Activated naive CD8-positive, alpha-beta T cell treated with anti-CD3 and anti-CD28 coated beads for 36 hours (primary cell): ENCODE results near the gene TTC23. TPM values are rescaled to one million over a fixed set of nuclear protein-coding genes. Genes with fewer than 3 reads are reported as not detected.

ENCODE experiments used
- DNase-seq: peaks from one replicate; pipeline ENCODE4 v3.0.0; 2021
- H3K27ac Mint-ChIP-seq: one replicate; pipeline ENCODE4 v1.8.0; 2022; ENCODE audit warnings: mild to moderate bottlenecking, moderate library complexity, mixed read lengths
- H3K27me3 Mint-ChIP-seq: one replicate; pipeline ENCODE4 v1.8.0; 2022; ENCODE audit warnings: mild to moderate bottlenecking, mixed read lengths
- H3K36me3 Mint-ChIP-seq: one replicate; pipeline ENCODE4 v1.8.0; 2021; ENCODE audit warnings: mild to moderate bottlenecking, mixed read lengths
- H3K4me1 Mint-ChIP-seq: one replicate; pipeline ENCODE4 v1.8.0; 2021; ENCODE audit warnings: mixed read lengths
- H3K4me3 Mint-ChIP-seq: one replicate; pipeline ENCODE4 v1.8.0; 2022; ENCODE audit warnings: mild to moderate bottlenecking, moderate library complexity, mixed read lengths
- H3K9me3 Mint-ChIP-seq: one replicate; pipeline ENCODE4 v1.8.0; 2022; ENCODE audit warnings: mixed read lengths
- total RNA-seq, 2 experiments: library from RNA; stranded (reverse); gene quantifications; one replicate each; pipeline ENCODE4 v1.2.3, GENCODE V29; 2021

Gene TTC23
- total RNA-seq, 2 experiments from 2014 or later = 3.7 to 4.2 TPM

DNA sequence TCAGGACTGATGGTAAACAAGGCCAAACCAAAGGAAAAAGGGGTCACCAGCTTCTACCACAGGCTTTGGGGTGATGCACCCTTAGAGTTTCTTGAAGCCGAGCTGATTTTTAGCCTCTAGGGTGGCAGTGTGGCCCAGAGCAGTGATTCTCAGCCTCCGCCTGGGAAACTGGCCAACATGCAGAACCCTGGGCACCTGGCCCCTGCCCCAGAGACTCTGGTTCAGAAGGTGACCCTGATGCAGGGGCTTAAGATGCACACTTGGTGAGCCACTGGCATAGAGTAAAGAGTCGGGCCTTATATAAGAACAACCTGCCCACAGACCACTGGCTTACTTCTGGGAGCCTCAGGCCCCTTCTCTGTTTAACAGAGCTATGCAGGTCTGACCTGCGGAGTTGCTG, 100.0 kb downstream of the TTC23 start:
- no peak overlapping the region for H3K27ac Mint-ChIP-seq
- no peak overlapping the region for H3K4me3 Mint-ChIP-seq
- H3K36me3 Mint-ChIP-seq = no peaks in the 10 kb centered on the region

DNA sequence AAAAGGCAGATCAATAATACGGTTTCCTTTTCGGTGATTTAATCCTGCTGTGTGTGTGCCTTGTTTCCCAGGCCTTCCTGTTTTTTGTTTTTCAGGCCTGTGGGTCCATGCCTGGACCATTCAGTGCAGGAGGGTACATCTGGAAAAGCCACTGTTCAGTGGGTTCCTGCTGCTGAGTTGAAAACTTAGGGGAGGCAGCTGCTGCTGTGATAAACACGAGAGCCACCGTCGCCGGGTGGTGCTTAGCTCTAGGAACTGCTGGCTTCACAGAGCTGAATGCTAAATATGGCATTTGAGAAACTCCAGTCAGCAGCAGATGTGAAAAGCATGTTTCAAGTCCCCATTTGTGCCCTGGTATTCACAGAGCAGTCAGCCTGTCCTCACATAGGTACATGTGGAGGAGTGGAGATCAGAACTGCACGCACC, 100.5 kb downstream of the TTC23 start:
- Mint-ChIP-seq H3K27me3 (no peaks in the 10 kb centered on the region), H3K9me3 (no peaks in the 10 kb centered on the region), H3K4me1 (no peaks in the 10 kb centered on the region), H3K36me3 (no peaks in the 10 kb centered on the region), H3K4me3 (no peak overlapping the region), H3K27ac (no peak overlapping the region)
- no peak for DNase-seq

More for the DNA sequence above, 100.0 kb downstream of the TTC23 start:
- Mint-ChIP-seq H3K27me3 (no peaks in the 10 kb centered on the region), H3K9me3 (no peaks in the 10 kb centered on the region), H3K4me1 (no peaks in the 10 kb centered on the region)
- DNase-seq = no peak

DNA sequence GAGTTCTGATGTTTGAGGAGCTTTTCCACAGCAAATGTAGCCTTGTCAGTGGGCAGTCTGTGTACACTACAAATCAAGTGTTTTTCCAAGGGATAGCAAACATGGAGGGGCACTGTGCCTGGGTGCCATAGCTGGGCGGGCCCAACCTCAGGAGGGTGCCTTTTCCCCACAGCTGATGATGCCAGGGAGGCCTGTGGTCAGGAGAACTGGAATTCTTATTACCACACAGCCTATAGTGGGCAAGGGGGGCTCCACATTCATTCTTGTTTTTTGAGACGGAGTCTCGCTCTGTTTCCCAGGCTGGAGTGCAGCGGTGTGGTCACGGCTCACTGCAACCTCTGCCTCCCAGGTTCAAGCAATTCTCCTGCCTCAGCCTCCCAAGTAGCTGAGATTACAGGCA, 102.7 kb downstream of the TTC23 start:
- H3K9me3 Mint-ChIP-seq = no peaks in the 10 kb centered on the region
- no peak overlapping the region for H3K27ac Mint-ChIP-seq
- H3K27me3 Mint-ChIP-seq = no peaks in the 10 kb centered on the region
- no peak overlapping the region for H3K4me3 Mint-ChIP-seq
- H3K4me1 Mint-ChIP-seq = no peaks in the 10 kb centered on the region
- H3K36me3 Mint-ChIP-seq = no peaks in the 10 kb centered on the region
- DNase-seq = no peak

DNA sequence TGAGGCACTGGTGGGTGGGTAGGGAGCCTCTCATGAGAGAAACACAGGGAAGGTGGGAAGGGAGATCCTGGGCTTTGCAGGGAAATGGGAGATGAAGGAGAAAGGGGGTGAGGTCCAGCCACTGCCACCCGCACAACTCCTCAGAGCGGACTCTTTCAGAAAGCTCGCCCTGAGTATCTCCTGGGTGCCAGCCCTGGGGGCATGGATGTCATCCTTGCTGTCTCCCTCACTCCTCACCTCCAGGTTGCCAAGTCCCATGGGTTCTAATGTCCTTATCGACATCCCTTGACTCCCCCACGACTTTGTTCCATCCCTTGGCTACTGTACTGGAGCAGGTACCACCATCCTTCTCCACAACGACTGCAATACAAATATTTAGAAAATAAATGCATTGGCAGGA, 103.6 kb downstream of the TTC23 start:
- no peak overlapping the region for H3K27ac Mint-ChIP-seq
- no peak for DNase-seq
- H3K9me3 Mint-ChIP-seq = no peaks in the 10 kb centered on the region
- H3K4me1 Mint-ChIP-seq = no peaks in the 10 kb centered on the region
- no peak overlapping the region for H3K4me3 Mint-ChIP-seq
- no peaks in the 10 kb centered on the region for H3K36me3 Mint-ChIP-seq
- H3K27me3 Mint-ChIP-seq = no peaks in the 10 kb centered on the region

DNA sequence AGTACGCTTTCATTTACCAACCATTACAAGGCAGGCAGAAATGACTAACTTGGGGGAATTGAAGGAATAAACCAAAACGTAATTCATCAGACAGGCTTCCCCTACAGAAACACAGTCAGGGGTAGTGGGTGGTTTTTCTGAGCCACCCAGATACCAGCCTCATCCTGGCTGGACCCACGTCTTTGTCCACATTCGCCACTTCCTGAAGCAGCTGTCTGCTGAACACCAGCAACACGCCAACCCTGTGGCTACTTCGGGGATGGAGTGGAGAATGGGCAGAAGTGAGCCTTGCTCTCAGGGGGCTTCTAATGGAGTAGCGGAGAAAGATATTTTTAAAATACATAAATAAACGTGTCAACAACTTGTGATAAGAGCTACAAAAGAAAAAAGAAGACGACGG, 104.4 kb downstream of the TTC23 start:
- H3K4me3 Mint-ChIP-seq = no peak overlapping the region
- H3K27me3 Mint-ChIP-seq = no peaks in the 10 kb centered on the region
- H3K9me3 Mint-ChIP-seq = no peaks in the 10 kb centered on the region

DNA sequence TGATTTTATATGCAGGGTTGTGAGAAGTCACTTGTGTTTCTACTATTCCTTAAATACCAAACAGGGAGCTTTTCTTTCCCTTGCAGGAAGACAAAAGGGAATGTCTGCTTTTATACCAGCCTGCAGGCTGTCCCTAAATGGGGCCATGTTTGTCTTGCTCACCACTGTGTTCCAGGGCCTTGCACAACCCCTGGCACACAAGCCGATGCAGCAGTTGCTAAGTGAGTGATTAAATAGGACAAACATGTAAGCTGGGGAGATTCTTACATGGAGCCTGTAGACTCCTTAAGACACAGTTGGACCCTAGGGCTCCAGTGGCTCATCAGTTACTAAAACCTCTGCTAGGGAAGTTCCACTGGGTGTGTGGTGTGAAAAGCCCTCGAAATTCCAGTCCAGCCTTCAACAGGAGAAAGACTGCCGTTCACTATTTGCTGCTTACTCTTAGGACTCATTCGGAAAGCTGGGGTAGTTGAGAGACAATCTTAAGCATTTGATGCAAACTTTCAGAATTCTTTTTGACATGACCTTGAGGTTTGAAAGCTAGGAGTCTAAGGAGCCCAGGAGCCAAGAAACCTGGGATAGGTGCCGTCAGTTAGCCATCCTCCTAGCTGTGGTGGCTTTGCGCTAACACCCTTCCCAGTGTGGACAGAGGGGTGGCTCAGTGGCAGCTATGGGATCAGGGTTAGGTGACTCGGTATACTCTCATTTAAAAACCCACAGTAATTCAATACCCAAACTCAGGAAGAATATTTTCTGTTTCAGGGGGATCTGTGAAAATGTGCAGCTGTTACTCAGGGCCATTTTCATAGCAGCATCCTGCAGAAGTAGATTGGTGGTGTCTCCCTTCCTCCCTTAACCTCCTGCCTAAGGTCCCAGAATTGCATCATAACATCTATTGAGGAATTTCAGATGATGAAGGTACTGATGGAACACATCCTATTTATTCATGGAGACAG, 105.4 kb downstream of the TTC23 start:
- DNase-seq = no peak
- Mint-ChIP-seq H3K4me3 (no peak overlapping the region), H3K36me3 (no peaks in the 10 kb centered on the region), H3K27ac (no peak overlapping the region), H3K9me3 (no peaks in the 10 kb centered on the region), H3K4me1 (no peaks in the 10 kb centered on the region), H3K27me3 (no peaks in the 10 kb centered on the region)

More for the DNA sequence above, 104.4 kb downstream of the TTC23 start:
- Mint-ChIP-seq H3K27ac (no peak overlapping the region), H3K36me3 (no peaks in the 10 kb centered on the region), H3K4me1 (no peaks in the 10 kb centered on the region)
- DNase-seq = no peak

DNA sequence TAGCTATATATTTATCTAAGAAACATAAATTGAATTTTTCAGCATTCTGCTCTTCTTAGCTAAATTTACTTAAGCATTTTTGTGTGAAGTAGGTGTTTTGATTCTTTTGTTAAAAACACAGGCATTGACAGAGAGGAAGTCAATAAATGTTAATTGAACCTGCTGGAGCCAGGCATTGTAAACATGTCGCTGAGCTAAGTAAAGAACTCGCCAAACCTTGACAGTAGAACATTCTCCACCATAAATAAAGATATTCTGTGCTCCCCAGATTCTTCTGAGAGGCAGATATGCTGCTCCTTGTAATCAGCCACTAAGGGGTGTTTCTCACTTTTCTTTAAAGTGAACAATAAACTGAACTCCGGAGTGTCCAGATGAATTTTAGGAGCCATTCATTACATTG, 106.1 kb downstream of the TTC23 start:
- Mint-ChIP-seq H3K4me3 (no peak overlapping the region), H3K36me3 (no peaks in the 10 kb centered on the region), H3K9me3 (no peaks in the 10 kb centered on the region), H3K4me1 (no peaks in the 10 kb centered on the region), H3K27me3 (no peaks in the 10 kb centered on the region), H3K27ac (no peak overlapping the region)
- no peak for DNase-seq

DNA sequence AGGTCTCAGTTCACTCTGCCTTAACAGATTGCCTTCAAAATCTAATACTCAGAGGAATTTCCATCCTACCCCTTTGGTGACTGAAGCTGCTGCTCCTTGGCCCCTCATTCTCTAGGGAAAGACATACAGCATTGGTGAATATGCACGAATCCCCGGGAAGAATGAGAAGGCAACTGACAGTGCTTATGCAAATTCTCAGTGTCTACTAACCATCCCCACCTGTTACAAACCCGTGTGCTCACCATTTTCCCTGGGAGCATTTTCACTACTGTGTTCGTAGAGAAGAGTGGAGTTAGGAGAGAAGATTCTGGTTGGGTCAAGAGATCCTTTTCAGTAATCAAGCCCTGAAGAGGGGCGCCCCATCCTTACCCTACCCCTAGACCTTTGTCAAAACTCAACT, 106.8 kb downstream of the TTC23 start:
- no peaks in the 10 kb centered on the region for H3K36me3 Mint-ChIP-seq
- H3K9me3 Mint-ChIP-seq = no peaks in the 10 kb centered on the region
- H3K4me1 Mint-ChIP-seq = no peaks in the 10 kb centered on the region
- no peak for DNase-seq
- no peak overlapping the region for H3K27ac Mint-ChIP-seq
- no peak overlapping the region for H3K4me3 Mint-ChIP-seq
- no peaks in the 10 kb centered on the region for H3K27me3 Mint-ChIP-seq

DNA sequence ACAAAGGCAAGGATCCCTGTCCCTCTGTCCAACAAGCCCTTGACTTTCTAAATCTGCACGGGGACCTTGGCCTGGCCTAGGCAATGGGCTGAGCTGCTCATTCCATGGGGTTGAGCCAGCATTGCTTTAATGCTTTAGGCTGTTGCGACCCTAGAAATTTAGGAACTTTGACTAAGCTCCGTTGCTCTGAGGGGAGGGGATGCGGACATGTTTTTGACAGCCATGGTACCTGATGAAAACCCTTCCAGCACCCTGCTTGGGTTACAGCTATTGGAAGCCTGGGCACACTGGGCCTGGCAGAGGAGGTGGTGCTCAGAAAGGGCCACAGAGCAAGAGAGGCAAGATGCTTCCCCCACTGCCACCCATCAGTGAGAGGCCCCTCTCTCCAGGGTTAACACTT, 107.4 kb downstream of the TTC23 start:
- no peaks in the 10 kb centered on the region for H3K4me1 Mint-ChIP-seq
- H3K36me3 Mint-ChIP-seq = no peaks in the 10 kb centered on the region
- H3K27ac Mint-ChIP-seq = no peak overlapping the region
- DNase-seq = no peak
- no peaks in the 10 kb centered on the region for H3K9me3 Mint-ChIP-seq
- no peaks in the 10 kb centered on the region for H3K27me3 Mint-ChIP-seq
- H3K4me3 Mint-ChIP-seq = no peak overlapping the region

DNA sequence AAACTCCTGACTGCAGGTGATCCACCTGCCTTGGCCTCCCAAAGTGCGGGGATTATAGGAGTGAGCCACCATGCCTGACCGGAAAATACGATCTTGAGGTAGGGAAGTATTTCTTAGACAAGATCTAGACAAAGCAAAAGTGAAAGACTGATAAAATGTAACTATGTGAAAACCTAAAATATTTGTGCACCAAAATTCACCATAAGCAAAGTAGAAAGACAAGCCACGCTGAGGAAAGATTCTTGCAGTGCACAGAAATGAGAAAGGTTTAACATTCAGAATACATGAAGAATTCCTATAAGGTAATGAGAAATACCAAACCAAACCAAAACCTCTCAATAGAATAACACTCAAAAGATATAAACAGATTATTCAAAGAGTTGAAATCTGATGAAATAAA, 108.8 kb downstream of the TTC23 start:
- Mint-ChIP-seq H3K27ac (no peak overlapping the region), H3K36me3 (no peaks in the 10 kb centered on the region), H3K4me3 (no peak overlapping the region), H3K27me3 (no peaks in the 10 kb centered on the region), H3K9me3 (no peaks in the 10 kb centered on the region), H3K4me1 (no peaks in the 10 kb centered on the region)
- DNase-seq = no peak

DNA sequence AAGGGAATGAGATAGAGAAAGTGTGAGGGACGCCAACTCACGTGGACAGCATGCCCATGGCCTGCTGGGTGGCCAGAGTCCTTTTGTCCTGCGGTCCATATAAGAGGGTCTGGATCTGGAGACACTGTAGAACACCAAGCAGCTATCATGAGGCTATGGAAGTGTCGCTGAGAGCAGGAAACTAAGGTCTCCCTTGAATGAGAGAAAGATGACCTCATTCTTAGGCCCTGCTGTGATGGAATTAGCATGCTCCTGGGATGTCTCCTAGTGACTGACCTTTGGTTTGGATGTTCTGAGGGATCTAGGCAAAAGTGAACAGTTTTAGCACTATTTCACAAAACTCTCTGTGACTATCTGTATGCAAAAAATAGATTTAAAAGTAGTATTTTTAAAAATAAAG, 110.1 kb downstream of the TTC23 start:
- H3K27ac Mint-ChIP-seq = no peak overlapping the region
- H3K27me3 Mint-ChIP-seq = no peaks in the 10 kb centered on the region
- no peak overlapping the region for H3K4me3 Mint-ChIP-seq
- no peaks in the 10 kb centered on the region for H3K36me3 Mint-ChIP-seq
- no peaks in the 10 kb centered on the region for H3K9me3 Mint-ChIP-seq
- no peak for DNase-seq
- no peaks in the 10 kb centered on the region for H3K4me1 Mint-ChIP-seq

DNA sequence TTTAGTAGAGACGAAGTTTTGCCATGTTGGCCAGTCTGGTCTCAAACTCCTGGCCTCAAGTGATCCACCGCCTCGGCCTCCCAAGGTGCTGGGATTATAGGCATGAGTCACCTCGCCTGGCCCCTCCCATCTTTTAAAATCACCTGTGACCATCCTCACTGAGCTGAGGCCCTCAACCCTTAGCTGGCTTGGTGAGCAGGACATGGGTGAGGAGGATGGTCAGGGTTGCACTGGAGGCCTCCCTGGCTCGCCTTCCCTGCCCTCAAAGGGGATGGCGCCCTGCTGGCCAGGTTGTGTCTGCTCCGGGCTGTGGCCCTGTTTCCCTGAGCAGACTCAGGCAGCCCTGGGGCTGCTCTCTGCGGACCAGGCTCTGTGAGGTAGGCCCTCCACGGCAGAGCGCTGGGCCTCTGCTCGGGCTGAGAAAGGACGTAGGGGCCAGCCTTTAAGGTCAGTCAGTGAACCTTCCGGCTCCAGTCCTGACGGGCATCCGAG, 110.8 kb downstream of the TTC23 start:
- DNase-seq = no peak
- H3K27me3 Mint-ChIP-seq = no peaks in the 10 kb centered on the region
- no peaks in the 10 kb centered on the region for H3K36me3 Mint-ChIP-seq
- no peaks in the 10 kb centered on the region for H3K9me3 Mint-ChIP-seq
- no peak overlapping the region for H3K4me3 Mint-ChIP-seq
- H3K4me1 Mint-ChIP-seq = no peaks in the 10 kb centered on the region
- H3K27ac Mint-ChIP-seq = no peak overlapping the region

DNA sequence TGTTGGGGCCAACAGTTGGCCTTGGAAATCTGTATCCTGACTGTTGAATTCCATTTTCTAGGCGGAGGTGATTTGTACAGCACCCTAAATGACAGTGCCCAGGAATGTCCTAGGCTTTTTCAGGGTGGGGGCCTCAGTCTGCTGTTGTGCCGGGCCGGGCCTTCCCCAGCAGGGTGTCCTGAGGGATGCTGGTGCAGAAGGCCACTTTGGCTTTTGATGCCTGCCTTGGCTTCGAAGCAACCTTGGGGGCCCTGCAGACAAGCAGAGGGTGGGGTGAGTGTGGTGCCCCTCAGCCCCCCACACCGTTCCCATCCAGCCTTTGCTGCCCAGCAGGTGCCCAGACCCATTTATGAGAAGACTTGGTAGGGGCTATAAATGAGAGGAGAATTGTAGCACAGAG, 111.5 kb downstream of the TTC23 start:
- no peak overlapping the region for H3K27ac Mint-ChIP-seq
- no peaks in the 10 kb centered on the region for H3K36me3 Mint-ChIP-seq
- no peaks in the 10 kb centered on the region for H3K9me3 Mint-ChIP-seq
- DNase-seq = no peak
- no peak overlapping the region for H3K4me3 Mint-ChIP-seq
- H3K27me3 Mint-ChIP-seq = no peaks in the 10 kb centered on the region
- H3K4me1 Mint-ChIP-seq = no peaks in the 10 kb centered on the region

DNA sequence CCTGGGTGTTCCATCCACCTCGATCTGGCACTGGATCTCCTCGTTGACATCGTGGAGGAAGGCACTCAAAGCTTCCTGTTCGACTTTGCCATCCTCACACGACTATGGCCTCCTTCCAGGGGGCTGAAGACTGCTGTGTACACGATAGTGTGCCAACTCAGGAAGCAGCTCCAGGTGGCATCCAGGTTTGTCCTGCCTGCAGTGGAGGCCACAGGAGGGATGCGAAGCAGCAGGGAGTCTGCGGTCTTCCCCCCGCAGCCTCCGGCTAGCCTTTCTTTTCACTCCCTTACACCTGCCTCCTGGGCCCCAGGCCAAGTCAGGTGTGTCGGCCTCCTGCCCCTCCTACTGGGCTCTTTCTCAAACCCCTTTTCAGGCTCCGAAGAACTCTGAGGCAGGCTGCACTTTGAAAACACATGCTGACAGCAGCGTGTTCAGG, 112.3 kb downstream of the TTC23 start:
- Mint-ChIP-seq H3K27me3 (no peaks in the 10 kb centered on the region), H3K27ac (no peak overlapping the region), H3K36me3 (no peaks in the 10 kb centered on the region), H3K4me1 (no peaks in the 10 kb centered on the region), H3K9me3 (no peaks in the 10 kb centered on the region), H3K4me3 (no peak overlapping the region)
- no peak for DNase-seq

DNA sequence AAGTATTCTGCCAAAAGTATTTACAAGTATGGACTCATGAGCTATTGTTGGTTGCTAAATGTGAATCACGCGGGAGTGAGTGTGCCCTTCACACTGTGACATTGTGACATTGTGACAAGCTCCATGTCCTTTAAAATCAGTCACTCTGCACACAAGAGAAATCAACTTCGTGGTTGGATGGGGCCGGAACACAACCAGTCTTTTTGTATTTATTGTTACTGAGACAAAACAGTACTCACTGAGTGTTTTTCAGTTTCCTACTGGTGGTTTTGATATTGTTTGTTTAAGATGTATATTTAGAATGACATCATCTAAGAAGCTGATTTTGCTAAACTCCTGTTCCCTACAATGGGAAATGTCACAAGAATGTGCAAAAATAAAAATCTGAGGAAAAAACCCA, 114.2 kb downstream of the TTC23 start:
- Mint-ChIP-seq H3K36me3 (no peaks in the 10 kb centered on the region), H3K27ac (no peak overlapping the region), H3K4me1 (no peaks in the 10 kb centered on the region), H3K27me3 (no peaks in the 10 kb centered on the region), H3K4me3 (no peak overlapping the region), H3K9me3 (no peaks in the 10 kb centered on the region)
- DNase-seq = no peak

DNA sequence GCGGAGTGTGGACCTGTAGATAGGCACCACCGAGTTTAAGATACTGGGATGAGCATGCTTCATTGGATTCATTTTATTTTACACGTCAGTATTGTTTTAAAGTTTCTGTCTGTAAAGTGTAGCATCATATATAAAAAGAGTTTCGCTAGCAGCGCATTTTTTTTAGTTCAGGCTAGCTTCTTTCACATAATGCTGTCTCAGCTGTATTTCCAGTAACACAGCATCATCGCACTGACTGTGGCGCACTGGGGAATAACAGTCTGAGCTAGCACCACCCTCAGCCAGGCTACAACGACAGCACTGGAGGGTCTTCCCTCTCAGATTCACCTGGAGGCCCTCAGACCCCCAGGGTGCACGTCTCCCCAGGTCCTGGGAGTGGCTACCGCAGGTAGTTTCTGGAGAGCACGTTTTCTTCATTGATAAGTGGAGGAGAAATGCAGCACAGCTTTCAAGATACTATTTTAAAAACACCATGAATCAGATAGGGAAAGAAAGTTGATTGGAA, 115.0 kb downstream of the TTC23 start:
- H3K4me1 Mint-ChIP-seq = no peaks in the 10 kb centered on the region
- H3K27me3 Mint-ChIP-seq = no peaks in the 10 kb centered on the region
- H3K4me3 Mint-ChIP-seq = no peak overlapping the region
- DNase-seq = no peak
- no peaks in the 10 kb centered on the region for H3K9me3 Mint-ChIP-seq
- no peaks in the 10 kb centered on the region for H3K36me3 Mint-ChIP-seq
- H3K27ac Mint-ChIP-seq = no peak overlapping the region
